ENCODE measurements around the gene ARMH4. TPM values are rescaled to one million over a fixed set of nuclear protein-coding genes. Genes with fewer than 3 reads are reported as not detected.

Gene ARMH4
- total RNA-seq, 1 experiment from 2014 or later: 42.6 TPM

DNA sequence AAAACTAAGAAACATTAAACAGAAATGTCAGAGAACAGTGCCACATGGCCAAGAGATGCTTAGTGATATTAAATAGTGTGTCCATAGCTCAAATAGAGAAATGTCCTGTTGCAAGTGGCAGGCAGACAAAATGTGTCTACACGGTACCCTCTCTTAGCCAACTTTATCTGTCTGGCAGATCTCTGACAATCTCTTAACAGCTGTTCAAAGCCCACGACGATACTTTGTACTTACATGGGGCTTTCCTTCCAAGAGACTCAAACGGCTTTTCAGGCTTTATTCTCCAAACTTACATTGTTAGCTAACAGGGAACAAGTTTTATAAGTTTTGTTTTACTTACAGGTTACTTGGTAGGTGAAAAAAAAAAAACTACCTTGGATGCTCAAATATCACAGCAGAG, 45.6 kb downstream of the ARMH4 start:
- H4K5ac ChIP-seq (ENCODE audit: insufficient read length, low read depth, low read length): no peak overlapping the region
- no peak overlapping the region for H3K4ac ChIP-seq (ENCODE audit: low read depth, low read length)
- no peaks in the 10 kb centered on the region for H3K9me3 ChIP-seq (ENCODE audit: control insufficient read depth, low read depth, low read length)
- H3K23me2 ChIP-seq (ENCODE audit: insufficient read length, low read depth, low read length, poor library complexity, severe bottlenecking): no peaks in the 10 kb centered on the region
- no peak overlapping the region for H3K56ac ChIP-seq (ENCODE audit: insufficient read length, low read depth, low read length)
- H3K9ac ChIP-seq (ENCODE audit: extremely low read depth, insufficient read length, low read length): no peak overlapping the region
- no peaks in the 10 kb centered on the region for H3K27me3 ChIP-seq (ENCODE audit: insufficient read depth, low read length)
- DNase-seq: no peak
- H2AK5ac ChIP-seq (ENCODE audit: insufficient read length, low read length): no peak overlapping the region
- H2BK5ac ChIP-seq (ENCODE audit: insufficient read length, low read length): no peak overlapping the region
- H2BK120ac ChIP-seq (ENCODE audit: low read depth, low read length, poor library complexity, severe bottlenecking): no peak overlapping the region
- Mint-ChIP-seq H3K36me3 (ENCODE audit: insufficient read depth in 1 of 3, low read depth in 3 of 3) (no peaks in the 10 kb centered on the region), H3K4me3 (no peak overlapping the region), H3K27me3 (ENCODE audit: low read depth) (no peaks in the 10 kb centered on the region), H3K27ac (no peak overlapping the region), H3K4me1 (no peaks in the 10 kb centered on the region), H3K9me3 (no peaks in the 10 kb centered on the region)
- no peak overlapping the region for H4K8ac ChIP-seq (replicated peaks; ENCODE audit: insufficient read length, low read depth, low read length)
- TF ChIP-seq, protein P1, sequence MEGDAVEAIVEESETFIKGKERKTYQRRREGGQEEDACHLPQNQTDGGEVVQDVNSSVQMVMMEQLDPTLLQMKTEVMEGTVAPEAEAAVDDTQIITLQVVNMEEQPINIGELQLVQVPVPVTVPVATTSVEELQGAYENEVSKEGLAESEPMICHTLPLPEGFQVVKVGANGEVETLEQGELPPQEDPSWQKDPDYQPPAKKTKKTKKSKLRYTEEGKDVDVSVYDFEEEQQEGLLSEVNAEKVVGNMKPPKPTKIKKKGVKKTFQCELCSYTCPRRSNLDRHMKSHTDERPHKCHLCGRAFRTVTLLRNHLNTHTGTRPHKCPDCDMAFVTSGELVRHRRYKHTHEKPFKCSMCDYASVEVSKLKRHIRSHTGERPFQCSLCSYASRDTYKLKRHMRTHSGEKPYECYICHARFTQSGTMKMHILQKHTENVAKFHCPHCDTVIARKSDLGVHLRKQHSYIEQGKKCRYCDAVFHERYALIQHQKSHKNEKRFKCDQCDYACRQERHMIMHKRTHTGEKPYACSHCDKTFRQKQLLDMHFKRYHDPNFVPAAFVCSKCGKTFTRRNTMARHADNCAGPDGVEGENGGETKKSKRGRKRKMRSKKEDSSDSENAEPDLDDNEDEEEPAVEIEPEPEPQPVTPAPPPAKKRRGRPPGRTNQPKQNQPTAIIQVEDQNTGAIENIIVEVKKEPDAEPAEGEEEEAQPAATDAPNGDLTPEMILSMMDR (conservative IDR thresholded peaks at IDR 0.05): no peak
- H3K79me1 ChIP-seq (ENCODE audit: insufficient read depth, low read depth, low read length, poor library complexity, severe bottlenecking): no peaks in the 10 kb centered on the region
- H3K4me1 ChIP-seq (ENCODE audit: insufficient read depth, low read length): no peaks in the 10 kb centered on the region; the same call in 1 of the 2 replicates
- no peak overlapping the region for H3K4me2 ChIP-seq (ENCODE audit: insufficient read depth, insufficient read length, low read length)
- no peak overlapping the region for H2BK20ac ChIP-seq (ENCODE audit: low read depth, low read length, poor library complexity, severe bottlenecking)
- no peak overlapping the region for H3K18ac ChIP-seq (ENCODE audit: insufficient read length, low read depth, low read length)
- no peak overlapping the region for H4K91ac ChIP-seq (ENCODE audit: insufficient read length, low read depth, low read length)
- H3T11ph ChIP-seq (ENCODE audit: low read length): no peak overlapping the region
- H3K23ac ChIP-seq (ENCODE audit: insufficient read length, low read depth, low read length): no peak overlapping the region
- H3K27ac ChIP-seq (ENCODE audit: insufficient read length, low read depth, low read length): no peak overlapping the region
- no peak overlapping the region for H2BK15ac ChIP-seq (ENCODE audit: low read depth, low read length)
- H3K14ac ChIP-seq (ENCODE audit: insufficient read depth, low read length): no peak overlapping the region
- H2AFZ ChIP-seq (ENCODE audit: low read length): no peak overlapping the region
- H2BK12ac ChIP-seq (ENCODE audit: insufficient read length, low read depth, low read length): no peak overlapping the region
- no peaks in the 10 kb centered on the region for H4K20me1 ChIP-seq (ENCODE audit: control insufficient read depth, insufficient read depth, insufficient read length)
- H3K79me2 ChIP-seq (ENCODE audit: insufficient read depth, low read length): no peaks in the 10 kb centered on the region
- WGBS (ENCODE audit: extremely low coverage, insufficient read length, low lambda C conversion rate): no CpG with 5 or more reads among the region's 4 CpGs

Measured in H9 (cell line).